Liver (tissue), 3 donors: ENCODE measurements around the gene PALM2AKAP2.

Experiments used
- CTCF ChIP-seq: fragments of 150-350 bp; IDR thresholded peaks from 2 replicates; pipeline ENCODE4 v1.5.1; 2017; ENCODE audit warnings: improper control_type of control experiment, low read depth, low read length; ENCODE audit not compliant: missing input control
- GABPA ChIP-seq, 2 donors: IDR thresholded peaks in 1 of 2; conservative IDR thresholded peaks in 1 of 2; 2 replicates each; pipeline ENCODE4 v1.6.1; 2016; ENCODE audit warnings: antibody characterized with exemption in 2 of 2, mild to moderate bottlenecking in 1 of 2, moderate library complexity in 1 of 2
- RXRA ChIP-seq, 2 donors: IDR thresholded peaks; 2 replicates each; pipeline ENCODE4 v1.6.1; 2017 to 2018; ENCODE audit warnings: antibody characterized with exemption in 2 of 2, mild to moderate bottlenecking in 1 of 2
- YY1 ChIP-seq: IDR thresholded peaks from 2 replicates; pipeline ENCODE4 v1.6.1; 2016; ENCODE audit warnings: antibody characterized with exemption, mild to moderate bottlenecking
- donor health status: healthy.
- donor health status: healthy.

- TF ChIP-seq RXRA (IDR thresholded peaks at IDR 0.05), result no peak
- no peak for TF ChIP-seq CTCF
- no peak for TF ChIP-seq YY1
- no peak for TF ChIP-seq GABPA (IDR thresholded peaks at IDR 0.05 in 1 of 2, conservative IDR thresholded peaks at IDR 0.05 in 1 of 2)
These were observed 1.1 kb downstream of the PALM2AKAP2 start for GRCh38 chr9:109781086-109781485.
